H9 (cell line): ENCODE measurements around the gene RHOC. TPM values are rescaled to one million over a fixed set of nuclear protein-coding genes. Genes with fewer than 3 reads are reported as not detected.

ENCODE experiments used
- DNase-seq: peaks from one replicate; pipeline ENCODE4 v3.0.0-alpha.2; 2017
- H2AFZ ChIP-seq: one replicate; pipeline ENCODE4 v1.6.1; 2013; ENCODE audit warnings: mild to moderate bottlenecking, low read length, control low read depth, moderate library complexity
- H2AK5ac ChIP-seq: 2 replicates; pipeline ENCODE4 v1.6.1; 2013; ENCODE audit warnings: low read length, control low read depth, mixed read lengths; ENCODE audit not compliant: insufficient read length
- H2BK120ac ChIP-seq: one replicate; pipeline ENCODE4 v1.6.1; 2013; ENCODE audit warnings: low read depth, mild to moderate bottlenecking, low read length, control low read depth, inconsistent platforms; ENCODE audit not compliant: poor library complexity, severe bottlenecking
- H2BK12ac ChIP-seq: 2 replicates; pipeline ENCODE4 v1.6.1; 2013; ENCODE audit warnings: low read length, control low read depth, mixed read lengths, low read depth; ENCODE audit not compliant: insufficient read length
- H2BK15ac ChIP-seq: 2 replicates; pipeline ENCODE4 v1.6.1; 2013; ENCODE audit warnings: low read depth, low read length, control low read depth
- H2BK20ac ChIP-seq: one replicate; pipeline ENCODE4 v1.6.1; 2013; ENCODE audit warnings: low read depth, mild to moderate bottlenecking, low read length, control low read depth, inconsistent platforms; ENCODE audit not compliant: poor library complexity, severe bottlenecking
- H2BK5ac ChIP-seq: 2 replicates; pipeline ENCODE4 v1.6.1; 2013; ENCODE audit warnings: low read length, control low read depth, mixed read lengths; ENCODE audit not compliant: insufficient read length
- H3K14ac ChIP-seq: 2 replicates; pipeline ENCODE4 v1.6.1; 2013; ENCODE audit warnings: low read length, control low read depth; ENCODE audit not compliant: insufficient read depth
- H3K18ac ChIP-seq: 2 replicates; pipeline ENCODE4 v1.6.1; 2013; ENCODE audit warnings: low read depth, mild to moderate bottlenecking, mixed read lengths, low read length, control low read depth; ENCODE audit not compliant: insufficient read length
- H3K23ac ChIP-seq: 2 replicates; pipeline ENCODE4 v1.6.1; 2013; ENCODE audit warnings: low read length, control low read depth, mixed read lengths, low read depth; ENCODE audit not compliant: insufficient read length
- H3K23me2 ChIP-seq: 2 replicates; pipeline ENCODE4 v1.6.1; 2013; ENCODE audit warnings: low read depth, mild to moderate bottlenecking, mixed read lengths, low read length, control low read depth; ENCODE audit not compliant: insufficient read length, poor library complexity, severe bottlenecking
- H3K27ac ChIP-seq: 2 replicates; pipeline ENCODE4 v1.5.1; 2013; ENCODE audit warnings: low read length, control low read depth, mixed read lengths, low read depth; ENCODE audit not compliant: insufficient read length
- H3K27me3 ChIP-seq: 2 replicates; pipeline ENCODE4 v1.6.1; 2013; ENCODE audit warnings: low read length, control low read depth, inconsistent platforms; ENCODE audit not compliant: insufficient read depth
- H3K4ac ChIP-seq: 2 replicates; pipeline ENCODE4 v1.6.1; 2013; ENCODE audit warnings: low read depth, mild to moderate bottlenecking, control low read depth, inconsistent platforms, low read length, moderate library complexity
- H3K4me1 ChIP-seq: 2 replicates; pipeline ENCODE4 v1.6.1; 2013; ENCODE audit warnings: low read length, control low read depth, inconsistent platforms; ENCODE audit not compliant: insufficient read depth
- H3K4me2 ChIP-seq: 2 replicates; pipeline ENCODE4 v1.6.1; 2013; ENCODE audit warnings: low read length, control low read depth, mixed read lengths; ENCODE audit not compliant: insufficient read length, insufficient read depth
- H3K56ac ChIP-seq: 2 replicates; pipeline ENCODE4 v1.6.1; 2013; ENCODE audit warnings: low read depth, mild to moderate bottlenecking, mixed read lengths, low read length, control low read depth; ENCODE audit not compliant: insufficient read length
- H3K79me1 ChIP-seq: 2 replicates; pipeline ENCODE4 v1.6.1; 2013; ENCODE audit warnings: low read depth, mild to moderate bottlenecking, moderate library complexity, low read length, control low read depth, inconsistent platforms; ENCODE audit not compliant: insufficient read depth, poor library complexity, severe bottlenecking
- H3K79me2 ChIP-seq: 2 replicates; pipeline ENCODE4 v1.6.1; 2013; ENCODE audit warnings: low read length, control low read depth, inconsistent platforms; ENCODE audit not compliant: insufficient read depth
- H3K9ac ChIP-seq: 2 replicates; pipeline ENCODE4 v1.6.1; 2013; ENCODE audit warnings: low read length, control low read depth, mixed read lengths; ENCODE audit not compliant: insufficient read length; ENCODE audit errors: extremely low read depth
- H3K9me3 ChIP-seq: one replicate; pipeline ENCODE4 v1.6.1; 2013; ENCODE audit warnings: low read depth, low read length, inconsistent platforms; ENCODE audit not compliant: control insufficient read depth
- H3T11ph ChIP-seq: one replicate; pipeline ENCODE4 v1.6.1; 2013; ENCODE audit warnings: mild to moderate bottlenecking, low read length, control low read depth, inconsistent platforms
- H4K20me1 ChIP-seq: one replicate; pipeline ENCODE4 v1.6.1; 2013; ENCODE audit not compliant: control insufficient read depth, insufficient read length, insufficient read depth
- H4K5ac ChIP-seq: 2 replicates; pipeline ENCODE4 v1.6.1; 2013; ENCODE audit warnings: low read depth, mild to moderate bottlenecking, mixed read lengths, low read length, control low read depth; ENCODE audit not compliant: insufficient read length
- H4K8ac ChIP-seq: replicated peaks from 2 replicates; pipeline ENCODE4 v1.6.1; 2013; ENCODE audit warnings: low read length, control low read depth, mixed read lengths, low read depth; ENCODE audit not compliant: insufficient read length
- H4K91ac ChIP-seq: 2 replicates; pipeline ENCODE4 v1.6.1; 2013; ENCODE audit warnings: low read depth, mild to moderate bottlenecking, moderate library complexity, mixed read lengths, low read length, control low read depth; ENCODE audit not compliant: insufficient read length
- H3K27ac Mint-ChIP-seq, 3 experiments: 2 replicates in 2 of 3; 3 replicates in 1 of 3; pipeline ENCODE4 v1.8.0; 2020 to 2021; ENCODE audit warnings: mixed read lengths in 3 of 3, mild to moderate bottlenecking in 1 of 3, moderate library complexity in 1 of 3
- H3K27me3 Mint-ChIP-seq: 2 replicates; pipeline ENCODE4 v1.8.0; 2021; ENCODE audit warnings: low read depth, mild to moderate bottlenecking, moderate library complexity, mixed read lengths
- H3K36me3 Mint-ChIP-seq, 3 experiments: 2 replicates in 2 of 3; 3 replicates in 1 of 3; pipeline ENCODE4 v1.8.0; 2020 to 2021; ENCODE audit warnings: low read depth in 3 of 3, mixed read lengths in 3 of 3; ENCODE audit not compliant: insufficient read depth in 1 of 3
- H3K4me1 Mint-ChIP-seq, 2 experiments: 2 replicates each; pipeline ENCODE4 v1.8.0; 2020; ENCODE audit warnings: mixed read lengths in 2 of 2
- H3K4me3 Mint-ChIP-seq, 2 experiments: 2 replicates in 1 of 2; 3 replicates in 1 of 2; pipeline ENCODE4 v1.8.0; 2020 to 2021; ENCODE audit warnings: mild to moderate bottlenecking in 2 of 2, mixed read lengths in 2 of 2, moderate library complexity in 1 of 2
- H3K9me3 Mint-ChIP-seq, 2 experiments: 2 replicates in 1 of 2; 3 replicates in 1 of 2; pipeline ENCODE4 v1.8.0; 2020; ENCODE audit warnings: mild to moderate bottlenecking in 2 of 2, mixed read lengths in 2 of 2, moderate library complexity in 1 of 2
- WGBS: extraction: QIAGEN DNeasy Blood & Tissue Kit; methylation state at CpG from one replicate; pipeline ENCODE4 v1.1.7; 2013; ENCODE audit warnings: missing lambda C conversion rate, low lambda C conversion rate, mixed read lengths; ENCODE audit not compliant: insufficient read length; ENCODE audit errors: extremely low coverage; 5-methylcytosine and 5-hydroxymethylcytosine counted together
- total RNA-seq: library from RNA; stranded (reverse); gene quantifications from 2 replicates; pipeline ENCODE4 v1.2.1, GENCODE V29; 2021
- TF ChIP-seq, protein P1 (sequence below): fragments of 200-600 bp; sonication (generic); conservative IDR thresholded peaks from 3 replicates; pipeline ENCODE4 v1.8.0; 2021; ENCODE audit warnings: antibody characterized with exemption, mild to moderate bottlenecking

The RHOC gene
- total RNA-seq, 1 experiment from 2014 or later = 68.9 TPM

DNA sequence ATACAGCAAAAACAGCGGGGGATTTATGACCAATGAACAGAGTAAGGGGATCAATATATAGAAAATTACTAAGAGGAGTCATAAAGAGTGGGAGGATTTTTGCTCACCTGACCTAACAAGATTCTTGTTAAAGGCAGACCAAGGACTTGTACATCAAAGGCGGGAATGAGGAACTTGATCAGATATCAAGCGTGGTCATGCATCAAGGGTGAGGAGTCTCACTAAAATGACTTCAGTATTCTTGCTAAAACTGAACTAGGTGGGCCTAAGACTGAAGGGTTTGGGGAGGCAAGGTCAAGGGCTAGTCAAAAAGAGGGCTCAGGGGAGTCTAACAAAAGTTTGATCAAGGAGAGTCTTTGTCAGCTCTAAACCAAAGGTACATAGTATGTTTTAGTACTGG is 30.4 kb downstream of the RHOC start:
- Histone ChIP-seq H2BK20ac (no peak overlapping the region), H2BK12ac (no peak overlapping the region), H3K27me3 (peaks cover 6% of the 10 kb centered on the region; the same call in 1 of the 2 replicates), H2BK120ac (no peak overlapping the region), H3K27ac (no peak overlapping the region), H2BK5ac (no peak overlapping the region), H3K18ac (no peak overlapping the region), H4K20me1 (no peaks in the 10 kb centered on the region), H3K9ac (no peak overlapping the region), H3K79me1 (no peaks in the 10 kb centered on the region), H3K4me1 (peaks cover 6% of the 10 kb centered on the region), H2AFZ (no peak overlapping the region), H3K79me2 (peaks cover 5% of the 10 kb centered on the region; the same call in 1 of the 2 replicates), H3K4me2 (no peak overlapping the region), H3K9me3 (no peaks in the 10 kb centered on the region), H4K5ac (no peak overlapping the region), H2BK15ac (no peak overlapping the region), H3K23me2 (peaks cover 14% of the 10 kb centered on the region), H3K56ac (no peak overlapping the region), H3K4ac (no peak overlapping the region), H4K91ac (no peak overlapping the region), H3K14ac (no peak overlapping the region), H2AK5ac (no peak overlapping the region), H3K23ac (no peak overlapping the region), H4K8ac (no peak overlapping the region), H3T11ph (no peak overlapping the region)
- no peak for DNase-seq
- WGBS = no CpG with 5 or more reads among the region's 3 CpGs
- H3K4me1 Mint-ChIP-seq = peaks cover 36 to 41% of the 10 kb centered on the region in 2 experiments
- peaks cover 3 to 22% (median 7%) of the 10 kb centered on the region in 3 experiments; a peak in 4 of 7 replicates for H3K36me3 Mint-ChIP-seq
- TF ChIP-seq, protein P1, sequence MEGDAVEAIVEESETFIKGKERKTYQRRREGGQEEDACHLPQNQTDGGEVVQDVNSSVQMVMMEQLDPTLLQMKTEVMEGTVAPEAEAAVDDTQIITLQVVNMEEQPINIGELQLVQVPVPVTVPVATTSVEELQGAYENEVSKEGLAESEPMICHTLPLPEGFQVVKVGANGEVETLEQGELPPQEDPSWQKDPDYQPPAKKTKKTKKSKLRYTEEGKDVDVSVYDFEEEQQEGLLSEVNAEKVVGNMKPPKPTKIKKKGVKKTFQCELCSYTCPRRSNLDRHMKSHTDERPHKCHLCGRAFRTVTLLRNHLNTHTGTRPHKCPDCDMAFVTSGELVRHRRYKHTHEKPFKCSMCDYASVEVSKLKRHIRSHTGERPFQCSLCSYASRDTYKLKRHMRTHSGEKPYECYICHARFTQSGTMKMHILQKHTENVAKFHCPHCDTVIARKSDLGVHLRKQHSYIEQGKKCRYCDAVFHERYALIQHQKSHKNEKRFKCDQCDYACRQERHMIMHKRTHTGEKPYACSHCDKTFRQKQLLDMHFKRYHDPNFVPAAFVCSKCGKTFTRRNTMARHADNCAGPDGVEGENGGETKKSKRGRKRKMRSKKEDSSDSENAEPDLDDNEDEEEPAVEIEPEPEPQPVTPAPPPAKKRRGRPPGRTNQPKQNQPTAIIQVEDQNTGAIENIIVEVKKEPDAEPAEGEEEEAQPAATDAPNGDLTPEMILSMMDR = no peak
- peak overlapping the region in 1 of 2 experiments; percentile 31; a peak in 2 of 5 replicates for H3K4me3 Mint-ChIP-seq
- no peak overlapping the region for H3K27ac Mint-ChIP-seq
- H3K9me3 Mint-ChIP-seq = no peaks in the 10 kb centered on the region
- H3K27me3 Mint-ChIP-seq = peaks cover 12% of the 10 kb centered on the region
